DOHH2 (cell line): Measurements from ENCODE around the gene MIAT.

ENCODE experiments used
- EZH2phosphoT487 ChIP-seq: fragments of 200-600 bp; sonication (generic); IDR thresholded peaks from 2 replicates; pipeline ENCODE4 v1.6.1; 2017; ENCODE audit warnings: borderline replicate concordance, mild to moderate bottlenecking, antibody characterized with exemption, low read length, moderate library complexity, mixed read lengths
- TF ChIP-seq, protein P1 (sequence below): fragments of 200-600 bp; sonication (generic); IDR thresholded peaks from one replicate; pipeline ENCODE4 v1.5.1; 2014; ENCODE audit warnings: antibody characterized with exemption, mild to moderate bottlenecking, low read depth, low read length; ENCODE audit not compliant: poor library complexity, severe bottlenecking

DNA sequence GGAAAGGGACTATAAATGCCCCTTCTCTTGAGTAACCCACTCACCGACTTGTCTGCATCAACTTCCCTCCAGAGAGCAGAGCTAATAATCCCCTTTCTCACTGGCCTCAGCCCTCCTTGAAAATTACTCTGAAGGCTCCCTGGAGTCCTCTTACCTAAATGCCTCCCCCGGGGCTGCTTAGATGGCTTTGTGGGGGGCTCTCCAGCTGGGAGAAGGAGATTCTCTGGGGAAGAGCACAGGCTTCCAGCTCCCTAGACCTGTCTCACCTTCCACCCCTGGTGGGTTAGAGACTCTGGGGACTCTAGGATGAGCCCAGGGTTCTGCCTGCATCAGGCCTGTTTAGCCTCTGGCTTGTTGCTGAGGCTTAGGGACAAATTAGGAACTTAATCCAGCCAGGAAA is 39.8 kb downstream of the MIAT start:
- TF ChIP-seq, protein P1, sequence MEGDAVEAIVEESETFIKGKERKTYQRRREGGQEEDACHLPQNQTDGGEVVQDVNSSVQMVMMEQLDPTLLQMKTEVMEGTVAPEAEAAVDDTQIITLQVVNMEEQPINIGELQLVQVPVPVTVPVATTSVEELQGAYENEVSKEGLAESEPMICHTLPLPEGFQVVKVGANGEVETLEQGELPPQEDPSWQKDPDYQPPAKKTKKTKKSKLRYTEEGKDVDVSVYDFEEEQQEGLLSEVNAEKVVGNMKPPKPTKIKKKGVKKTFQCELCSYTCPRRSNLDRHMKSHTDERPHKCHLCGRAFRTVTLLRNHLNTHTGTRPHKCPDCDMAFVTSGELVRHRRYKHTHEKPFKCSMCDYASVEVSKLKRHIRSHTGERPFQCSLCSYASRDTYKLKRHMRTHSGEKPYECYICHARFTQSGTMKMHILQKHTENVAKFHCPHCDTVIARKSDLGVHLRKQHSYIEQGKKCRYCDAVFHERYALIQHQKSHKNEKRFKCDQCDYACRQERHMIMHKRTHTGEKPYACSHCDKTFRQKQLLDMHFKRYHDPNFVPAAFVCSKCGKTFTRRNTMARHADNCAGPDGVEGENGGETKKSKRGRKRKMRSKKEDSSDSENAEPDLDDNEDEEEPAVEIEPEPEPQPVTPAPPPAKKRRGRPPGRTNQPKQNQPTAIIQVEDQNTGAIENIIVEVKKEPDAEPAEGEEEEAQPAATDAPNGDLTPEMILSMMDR = no peak
- no peak for TF ChIP-seq EZH2phosphoT487
